Sigmoid colon (tissue), 7 donors: ENCODE measurements around the gene SEMA6C. TPM values are rescaled to one million over a fixed set of nuclear protein-coding genes. Genes with fewer than 3 reads are reported as not detected.
A peak's percentile ranks its signal among the peaks of the same experiment; 100 is the strongest.

Experiments used
- DNase-seq: peaks from one replicate; pipeline ENCODE4 v3.0.0-alpha.2; 2019
- H3K27ac ChIP-seq, 4 donors: fragments of 200-600 bp; sonication (generic); one replicate each; pipeline ENCODE4 v1.5.1; 2016 to 2019; ENCODE audit warnings: mild to moderate bottlenecking in 1 of 4
- H3K27me3 ChIP-seq, 3 donors: fragments of 200-600 bp; sonication (generic); one replicate each; pipeline ENCODE4 v1.5.1; 2019; ENCODE audit warnings: mild to moderate bottlenecking in 1 of 3
- H3K36me3 ChIP-seq, 4 donors: fragments of 200-600 bp; sonication (generic); one replicate each; pipeline ENCODE4 v1.5.1; 2016 to 2019
- H3K4me1 ChIP-seq, 4 donors: fragments of 200-600 bp; sonication (generic); one replicate each; pipeline ENCODE4 v1.5.1; 2017 to 2019
- H3K4me3 ChIP-seq, 4 donors: fragments of 200-600 bp; sonication (generic); one replicate each; pipeline ENCODE4 v1.5.1; 2017 to 2019; ENCODE audit warnings: mild to moderate bottlenecking in 2 of 4, moderate library complexity in 1 of 4
- H3K9me3 ChIP-seq, 4 donors: fragments of 200-600 bp in 3 of 4; sonication (generic) in 3 of 4; one replicate each; pipeline versions ENCODE4 v1.5.1 to v1.6.1; 2013 to 2019
- EP300 ChIP-seq, 4 donors: sonication (generic); formaldehyde crosslinking; IDR thresholded peaks; one replicate each; pipeline ENCODE4 v1.6.1; 2017; ENCODE audit warnings: antibody characterized with exemption in 4 of 4
- POLR2A ChIP-seq, 2 donors: fragments of 450-650 bp; IDR thresholded peaks; one replicate each; pipeline ENCODE4 v1.6.1; 2016; ENCODE audit warnings: antibody characterized with exemption in 2 of 2, mild to moderate bottlenecking in 2 of 2, moderate library complexity in 2 of 2
- POLR2AphosphoS5 ChIP-seq, 4 donors: sonication (generic); formaldehyde crosslinking; IDR thresholded peaks; one replicate each; pipeline ENCODE4 v1.6.1; 2017; ENCODE audit warnings: antibody characterized with exemption in 4 of 4
- WGBS, 2 donors: extraction: QIAGEN DNeasy Blood & Tissue Kit; methylation state at CpG; one replicate each; pipeline ENCODE4 v1.1.7; 2013; 5-methylcytosine and 5-hydroxymethylcytosine counted together
- intact Hi-C: fragments of 100-400 bp; cut with DNase I; formaldehyde crosslinking; loops from one replicate; pipeline ENCODE4 v1.15.1; 2023
- polyA plus RNA-seq, 3 donors: library from polyadenylated mRNA; stranded (reverse); fragments of 200-250 nt; gene quantifications; one replicate each; pipeline ENCODE4 v1.2.3, GENCODE V29; 2013
- total RNA-seq, 4 donors: library from RNA; depleted of rRNA; stranded (reverse); fragments of >200 nt; gene quantifications; one replicate each; pipeline ENCODE4 v1.1.0, GENCODE V29; 2016
- TF ChIP-seq, protein P1 (sequence below), 4 experiments: fragments of 450-650 bp in 3 of 4; fragments of 200-600 bp in 1 of 4; IDR thresholded peaks; one replicate each; pipeline ENCODE4 v1.5.1; 2016 to 2019; ENCODE audit warnings: antibody characterized with exemption in 4 of 4, mild to moderate bottlenecking in 3 of 4, moderate library complexity in 2 of 4
- donor health status: healthy with polysubstance abuse.
- donor health status: Bipolar disorder and iron deficiency.
- donor health status: healthy.

The SEMA6C gene
- total and polyA plus RNA-seq, 7 donors, result 0.23 to 20.6 (median 5.0) TPM

DNA sequence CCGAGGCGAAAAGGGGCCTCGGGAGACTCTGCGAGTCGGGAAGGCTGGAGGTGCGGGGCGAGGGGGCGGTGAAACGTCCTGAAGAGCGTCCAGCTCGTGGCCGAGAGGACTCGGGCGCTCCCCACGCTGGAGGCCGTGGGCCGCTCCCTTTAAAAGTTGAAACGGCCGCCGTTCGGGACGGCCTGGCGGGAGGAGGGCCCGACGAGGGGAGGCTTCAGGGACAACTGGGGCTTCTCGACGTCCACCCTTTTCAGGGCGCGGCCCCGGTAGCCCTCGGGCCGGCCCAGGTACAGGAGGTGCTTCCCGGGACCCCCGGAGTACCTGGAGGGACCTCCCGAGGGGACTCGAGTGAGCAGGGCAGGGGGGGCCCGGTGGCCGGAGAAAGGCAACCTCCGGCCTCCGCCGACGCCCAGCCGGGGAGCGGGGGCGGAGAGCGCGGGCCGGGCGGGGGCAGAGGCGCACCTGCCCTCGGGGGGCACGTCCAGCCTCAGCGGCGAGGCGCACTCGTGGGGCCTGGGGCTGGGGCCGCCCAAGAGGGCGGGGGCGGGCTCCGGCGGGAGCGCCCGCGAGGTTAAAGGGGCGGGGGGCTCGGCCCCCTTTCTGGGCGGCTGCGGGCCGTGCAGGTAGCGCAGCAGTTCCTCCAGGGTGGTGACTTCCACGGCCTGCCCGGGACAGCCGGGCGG is 14.0 kb downstream of the SEMA6C start:
- Histone ChIP-seq H3K4me3 (peak overlapping the region; percentile 22 to 51 (median 43)), H3K4me1 (peaks cover 0 to 23% (median 12%) of the 10 kb centered on the region in 4 donors)
- intact Hi-C loops, result no loop called here

DNA sequence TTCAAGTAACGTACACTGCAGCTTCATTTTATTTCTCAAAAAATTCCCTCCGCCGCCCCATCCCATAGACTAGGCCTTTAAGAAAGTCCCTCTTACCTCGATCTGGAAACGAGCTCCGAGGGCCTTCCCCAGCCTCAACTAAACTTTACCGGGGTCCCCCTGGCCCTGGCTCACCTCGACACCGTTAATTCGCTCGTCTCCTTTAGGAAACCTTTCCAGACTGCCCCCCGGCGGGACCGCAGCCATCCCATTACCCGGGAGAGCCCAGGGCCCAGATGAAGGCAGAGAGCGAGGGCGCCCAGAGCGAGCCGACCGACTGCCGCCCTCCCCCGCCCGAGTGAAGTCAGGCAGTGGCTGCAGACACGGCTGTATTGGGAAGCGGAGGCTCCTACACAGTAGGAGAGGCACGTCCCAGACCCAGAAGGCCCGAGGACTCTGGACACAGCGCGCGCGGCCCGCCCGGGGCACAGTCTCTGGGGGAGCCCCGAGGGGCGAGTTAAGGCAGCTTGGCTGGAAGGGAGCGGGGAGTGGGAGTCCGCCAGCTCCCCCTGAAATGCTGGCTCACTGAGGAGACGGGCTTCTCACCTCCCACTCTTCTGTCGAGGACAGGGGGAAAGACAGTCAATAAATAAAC is 14.6 kb downstream of the SEMA6C start:
- TF ChIP-seq, protein P1, sequence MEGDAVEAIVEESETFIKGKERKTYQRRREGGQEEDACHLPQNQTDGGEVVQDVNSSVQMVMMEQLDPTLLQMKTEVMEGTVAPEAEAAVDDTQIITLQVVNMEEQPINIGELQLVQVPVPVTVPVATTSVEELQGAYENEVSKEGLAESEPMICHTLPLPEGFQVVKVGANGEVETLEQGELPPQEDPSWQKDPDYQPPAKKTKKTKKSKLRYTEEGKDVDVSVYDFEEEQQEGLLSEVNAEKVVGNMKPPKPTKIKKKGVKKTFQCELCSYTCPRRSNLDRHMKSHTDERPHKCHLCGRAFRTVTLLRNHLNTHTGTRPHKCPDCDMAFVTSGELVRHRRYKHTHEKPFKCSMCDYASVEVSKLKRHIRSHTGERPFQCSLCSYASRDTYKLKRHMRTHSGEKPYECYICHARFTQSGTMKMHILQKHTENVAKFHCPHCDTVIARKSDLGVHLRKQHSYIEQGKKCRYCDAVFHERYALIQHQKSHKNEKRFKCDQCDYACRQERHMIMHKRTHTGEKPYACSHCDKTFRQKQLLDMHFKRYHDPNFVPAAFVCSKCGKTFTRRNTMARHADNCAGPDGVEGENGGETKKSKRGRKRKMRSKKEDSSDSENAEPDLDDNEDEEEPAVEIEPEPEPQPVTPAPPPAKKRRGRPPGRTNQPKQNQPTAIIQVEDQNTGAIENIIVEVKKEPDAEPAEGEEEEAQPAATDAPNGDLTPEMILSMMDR (IDR thresholded peaks at IDR 0.05), result no peak
- TF ChIP-seq POLR2AphosphoS5 (IDR thresholded peaks at IDR 0.05), result peak in 1 of 4 donors; percentile 4
- Histone ChIP-seq H3K27ac (peak overlapping the region; percentile 70 to 75 (median 73)), H3K4me1 (peaks cover 0 to 23% (median 12%) of the 10 kb centered on the region in 4 donors), H3K9me3 (no peaks in the 10 kb centered on the region), H3K27me3 (no peaks in the 10 kb centered on the region), H3K4me3 (peak overlapping the region; percentile 22 to 51 (median 43)), H3K36me3 (peaks cover 0 to 13% (median 0%) of the 10 kb centered on the region in 4 donors)
- peak; percentile 74 for DNase-seq
- intact Hi-C loops, result no loop called here
- WGBS, 2 donors, result 12 to 47% methylated on average over 39 of the region's 39 CpGs

More for the DNA sequence above, 14.0 kb downstream of the SEMA6C start:
- peaks cover 0 to 14% (median 0%) of the 10 kb centered on the region in 4 donors for H3K36me3 ChIP-seq
- H3K9me3 ChIP-seq, result no peaks in the 10 kb centered on the region
- peak overlapping the region; percentile 70 to 75 (median 73) for H3K27ac ChIP-seq
- no peak for DNase-seq
- TF ChIP-seq EP300 (IDR thresholded peaks at IDR 0.05), result no peak
- TF ChIP-seq, protein P1 (IDR thresholded peaks at IDR 0.05), result no peak
- no peak for TF ChIP-seq POLR2AphosphoS5 (IDR thresholded peaks at IDR 0.05)
- TF ChIP-seq POLR2A (IDR thresholded peaks at IDR 0.05), result no peak
- no peaks in the 10 kb centered on the region for H3K27me3 ChIP-seq
- WGBS, 2 donors, result 26 to 68% methylated on average over 74 of the region's 74 CpGs

DNA sequence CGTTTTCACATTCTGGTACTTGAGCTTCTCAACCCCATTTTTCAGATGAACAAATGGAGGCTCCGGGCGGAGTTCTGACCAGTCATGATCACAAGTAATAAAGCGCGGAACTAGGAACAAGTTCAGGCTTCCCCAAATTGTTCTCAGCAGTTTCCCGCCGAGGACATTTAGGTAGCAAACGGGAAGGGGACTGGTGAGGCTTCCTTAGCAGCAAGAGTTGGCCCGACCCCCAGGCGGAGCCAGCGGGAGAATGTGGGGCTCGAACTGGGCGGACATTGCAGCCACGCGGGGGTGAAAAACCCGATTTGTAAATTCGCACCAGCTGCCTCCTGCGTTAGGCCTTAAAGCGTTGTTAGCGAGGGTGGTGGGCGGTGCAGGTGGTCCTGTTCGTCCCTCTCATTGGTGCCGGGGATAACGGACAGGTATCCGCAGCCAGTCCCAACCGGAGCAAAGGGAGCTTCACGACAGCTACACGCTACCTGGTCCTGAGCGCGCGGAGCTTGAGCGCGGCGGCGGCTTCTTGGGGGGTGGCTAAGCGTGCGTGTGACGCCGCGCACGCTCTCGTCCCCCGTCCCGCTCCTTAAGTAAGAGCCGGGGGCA is 15.3 kb downstream of the SEMA6C start:
- peak; percentile 97 for DNase-seq
- H3K36me3 ChIP-seq, result peaks cover 0 to 6% (median 0%) of the 10 kb centered on the region in 4 donors
- TF ChIP-seq EP300 (IDR thresholded peaks at IDR 0.05), result no peak
- peak in 1 of 2 donors; percentile 9 for TF ChIP-seq POLR2A (IDR thresholded peaks at IDR 0.05)
- TF ChIP-seq POLR2AphosphoS5 (IDR thresholded peaks at IDR 0.05), result peak; percentile 12 to 72 (median 58)
- TF ChIP-seq, protein P1 (IDR thresholded peaks at IDR 0.05), result no peak
- peaks cover 0 to 23% (median 12%) of the 10 kb centered on the region in 4 donors for H3K4me1 ChIP-seq
- H3K9me3 ChIP-seq, result no peaks in the 10 kb centered on the region
- no peaks in the 10 kb centered on the region for H3K27me3 ChIP-seq
- intact Hi-C loops, result no loop called here
- 9 to 13% methylated on average over 45 of the region's 45 CpGs for WGBS, 2 donors
- H3K27ac ChIP-seq, result peak overlapping the region; percentile 70 to 75 (median 73)
- peak overlapping the region; percentile 22 to 51 (median 43) for H3K4me3 ChIP-seq

DNA sequence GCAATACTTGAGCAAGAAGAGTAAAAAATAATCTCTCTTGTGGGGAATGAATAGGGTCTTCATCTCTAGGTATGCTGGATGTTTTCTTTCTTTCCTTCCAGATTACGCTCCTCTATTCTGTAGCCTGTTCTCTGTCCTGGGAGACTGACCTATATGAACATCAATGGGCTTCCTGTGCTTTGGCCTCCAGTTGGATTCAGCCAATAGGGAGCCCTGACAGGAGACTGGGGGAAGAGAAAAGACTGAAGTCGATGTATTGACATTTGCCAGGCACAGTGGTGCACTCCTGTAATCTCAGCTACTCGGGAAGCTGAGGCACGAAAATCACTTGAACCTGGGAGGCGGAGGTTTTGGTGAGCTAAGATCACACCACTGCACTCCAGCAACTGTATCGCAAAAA is 17.6 kb downstream of the SEMA6C start:
- DNase-seq, result no peak
- intact Hi-C loops, result no loop called here
- Histone ChIP-seq H3K9me3 (no peaks in the 10 kb centered on the region), H3K27ac (no peak overlapping the region), H3K27me3 (no peaks in the 10 kb centered on the region), H3K4me1 (peaks cover 0 to 23% (median 12%) of the 10 kb centered on the region in 4 donors), H3K36me3 (peaks cover 0 to 13% (median 0%) of the 10 kb centered on the region in 4 donors), H3K4me3 (no peak overlapping the region)
- WGBS, 2 donors, result 89 to 92% methylated on average over 6 of the region's 6 CpGs
- no peak for TF ChIP-seq POLR2A (IDR thresholded peaks at IDR 0.05)
- TF ChIP-seq EP300 (IDR thresholded peaks at IDR 0.05), result no peak
- TF ChIP-seq, protein P1 (IDR thresholded peaks at IDR 0.05), result no peak
- no peak for TF ChIP-seq POLR2AphosphoS5 (IDR thresholded peaks at IDR 0.05)
